ENCODE data around the gene CLEC4G. TPM values are rescaled to one million over a fixed set of nuclear protein-coding genes. Genes with fewer than 3 reads are reported as not detected.
"Not testable (repeated sequence)": the region's sequence is repeated elsewhere in the genome, so short reads cannot be mapped to it uniquely, and the experiment has no call there.

The CLEC4G gene, protein sequence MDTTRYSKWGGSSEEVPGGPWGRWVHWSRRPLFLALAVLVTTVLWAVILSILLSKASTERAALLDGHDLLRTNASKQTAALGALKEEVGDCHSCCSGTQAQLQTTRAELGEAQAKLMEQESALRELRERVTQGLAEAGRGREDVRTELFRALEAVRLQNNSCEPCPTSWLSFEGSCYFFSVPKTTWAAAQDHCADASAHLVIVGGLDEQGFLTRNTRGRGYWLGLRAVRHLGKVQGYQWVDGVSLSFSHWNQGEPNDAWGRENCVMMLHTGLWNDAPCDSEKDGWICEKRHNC
- not detected for total RNA-seq

DNA sequence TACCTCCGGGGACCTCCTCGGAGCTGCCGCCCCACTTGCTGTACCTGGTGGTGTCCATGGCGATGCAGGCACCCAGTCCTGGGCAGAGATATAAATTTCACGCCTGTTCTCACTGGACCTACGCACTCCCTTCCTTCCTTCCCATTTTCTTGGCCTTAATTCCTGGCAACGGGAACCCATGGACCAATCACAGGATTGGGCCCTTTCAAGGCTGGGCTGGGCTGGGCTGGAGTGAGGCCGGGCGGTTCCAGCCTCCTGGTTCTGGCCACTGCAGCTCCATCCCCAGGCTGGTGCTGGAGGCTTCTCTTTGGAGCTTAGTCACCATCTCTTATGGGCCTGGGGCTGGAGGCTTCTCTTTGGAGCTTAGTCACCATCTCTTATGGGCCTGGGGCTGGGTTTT, at the start of gene CLEC4G:
CLEC4G (minus strand) TSS at position 66 of the 400 bp plus-strand sequence; CDS start at position 58, 8 bp downstream.
- no peak for ATAC-seq

DNA sequence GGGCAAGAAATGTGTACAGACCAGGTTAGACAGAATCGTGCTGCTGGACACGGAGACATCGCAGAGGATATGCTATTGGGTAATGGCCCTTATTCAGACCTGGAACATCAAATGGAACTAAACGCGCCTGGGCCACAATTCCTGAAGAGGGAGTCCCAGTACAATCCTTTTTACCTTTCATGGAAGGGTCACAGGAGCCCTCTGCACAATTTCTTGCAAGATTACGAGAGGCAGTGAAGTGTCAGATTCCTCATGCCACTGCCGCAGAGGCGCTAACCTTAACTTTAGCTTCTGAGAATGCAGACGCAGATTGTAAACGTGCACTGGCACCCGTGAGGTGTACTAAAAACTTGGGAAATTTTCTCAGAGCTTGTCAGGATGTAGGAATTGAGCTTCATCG, 49.2 kb upstream of the CLEC4G start:
- H3K4me3 Mint-ChIP-seq: no peak overlapping the region
- H3K27ac Mint-ChIP-seq: no peak overlapping the region
- peaks cover 24% of the 10 kb centered on the region for H3K27me3 Mint-ChIP-seq (ENCODE audit: low read depth)
- ATAC-seq (no peak), DNase-seq (no peak)
- H3K9me3 Mint-ChIP-seq (ENCODE audit: insufficient read depth): no peaks in the 10 kb centered on the region
- POLR2A ChIA-PET: no interaction called here
- no peaks in the 10 kb centered on the region for H3K4me1 Mint-ChIP-seq (ENCODE audit: low read depth)
- CTCF ChIA-PET: no interaction called here
- no peaks in the 10 kb centered on the region for H3K36me3 Mint-ChIP-seq (ENCODE audit: low read depth)

More for the DNA sequence above, at the start of gene CLEC4G:
- H3K4me1 Mint-ChIP-seq (ENCODE audit: low read depth): no peaks in the 10 kb centered on the region
- H3K4me3 Mint-ChIP-seq: no peak within 1 kb of the TSS
- no peak for DNase-seq
- H3K9me3 Mint-ChIP-seq (ENCODE audit: insufficient read depth): no peaks in the 10 kb centered on the region
- H3K36me3 Mint-ChIP-seq (ENCODE audit: low read depth): no peaks in the 10 kb centered on the region
- ChIA-PET POLR2A (no interaction called here), CTCF (no interaction called here)
- H3K27ac Mint-ChIP-seq: no peak within 1 kb of the TSS
- peaks cover 52% of the 10 kb centered on the region for H3K27me3 Mint-ChIP-seq (ENCODE audit: low read depth)

DNA sequence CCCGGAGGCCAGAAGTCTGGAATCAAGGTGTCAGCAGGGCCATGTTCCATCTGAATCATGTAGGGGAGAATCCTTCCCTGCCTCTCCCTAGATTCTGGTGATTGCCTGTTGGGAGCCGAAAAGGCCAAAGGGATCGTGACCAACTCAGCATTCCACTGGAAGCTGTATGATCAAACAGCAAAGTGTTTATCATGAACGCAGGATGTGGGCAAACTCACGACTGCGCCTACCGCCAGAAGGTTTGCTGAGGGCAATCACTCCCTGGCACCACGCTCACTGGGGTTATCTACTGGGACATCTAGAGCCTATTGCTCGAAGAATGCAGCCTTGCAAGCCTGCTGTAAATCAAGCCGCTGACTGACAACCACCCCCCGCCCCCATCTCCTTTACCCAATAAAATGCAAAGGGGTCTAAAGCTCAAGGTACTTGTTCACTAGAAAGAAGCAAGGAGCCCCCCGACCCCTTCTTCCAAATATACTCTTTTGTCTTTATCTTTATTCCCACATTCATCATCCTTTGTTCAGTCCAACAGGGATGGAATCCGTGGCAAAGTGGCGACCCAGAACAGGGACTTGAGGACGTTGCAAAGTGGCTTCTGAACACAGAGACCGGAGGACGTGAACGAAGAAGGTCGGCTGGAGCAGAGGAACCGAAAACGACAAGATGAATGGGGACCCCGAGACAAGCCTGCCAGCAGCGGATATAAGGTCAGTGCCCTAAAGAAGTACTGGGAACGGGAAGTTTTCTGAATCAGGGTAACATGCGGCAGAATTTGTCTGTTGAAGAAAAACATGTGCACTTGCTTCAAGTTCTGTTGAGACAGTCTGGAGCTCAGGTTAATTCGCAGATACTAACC, 47.9 kb upstream of the CLEC4G start:
- Mint-ChIP-seq H3K36me3 (ENCODE audit: low read depth) (no peaks in the 10 kb centered on the region), H3K27me3 (ENCODE audit: low read depth) (peaks cover 26% of the 10 kb centered on the region), H3K4me1 (ENCODE audit: low read depth) (no peaks in the 10 kb centered on the region), H3K4me3 (no peak overlapping the region), H3K27ac (no peak overlapping the region), H3K9me3 (ENCODE audit: insufficient read depth) (no peaks in the 10 kb centered on the region)
- POLR2A ChIA-PET: no interaction called here
- CTCF ChIA-PET: no interaction called here
- no peak for ATAC-seq
- DNase-seq: no peak

DNA sequence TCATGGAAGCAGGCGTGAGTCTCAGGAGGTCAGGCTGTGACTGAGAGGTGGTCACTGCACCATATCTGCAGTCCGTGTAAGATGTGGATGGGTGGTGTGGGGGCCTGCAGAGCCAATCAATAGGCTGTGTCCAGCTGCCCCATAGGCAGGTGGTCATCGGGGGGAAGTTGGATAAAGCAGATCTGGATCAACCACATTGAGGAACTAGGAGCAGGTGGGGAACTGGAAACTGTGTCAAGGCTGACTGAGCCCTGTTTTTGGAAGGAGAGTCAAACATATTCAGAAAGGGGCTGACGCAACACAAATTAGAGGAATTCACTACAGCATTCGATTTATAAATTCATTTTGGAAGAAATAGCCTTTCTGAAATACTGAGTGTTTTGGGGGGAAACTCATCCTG, 46.2 kb upstream of the CLEC4G start:
- peaks cover 2% of the 10 kb centered on the region for H3K4me1 Mint-ChIP-seq (ENCODE audit: low read depth)
- ChIA-PET CTCF (interaction anchor here (0.5 kb wide), 1 partner anchor 1622 kb away, joined by 3 read pairs; no protein-coding TSS in a partner anchor), POLR2A (no interaction called here)
- no peaks in the 10 kb centered on the region for H3K9me3 Mint-ChIP-seq (ENCODE audit: insufficient read depth)
- H3K4me3 Mint-ChIP-seq: no peak overlapping the region
- no peaks in the 10 kb centered on the region for H3K36me3 Mint-ChIP-seq (ENCODE audit: low read depth)
- H3K27me3 Mint-ChIP-seq (ENCODE audit: low read depth): peaks cover 14% of the 10 kb centered on the region
- H3K27ac Mint-ChIP-seq: no peak overlapping the region
- ATAC-seq (no peak), DNase-seq (no peak)

DNA sequence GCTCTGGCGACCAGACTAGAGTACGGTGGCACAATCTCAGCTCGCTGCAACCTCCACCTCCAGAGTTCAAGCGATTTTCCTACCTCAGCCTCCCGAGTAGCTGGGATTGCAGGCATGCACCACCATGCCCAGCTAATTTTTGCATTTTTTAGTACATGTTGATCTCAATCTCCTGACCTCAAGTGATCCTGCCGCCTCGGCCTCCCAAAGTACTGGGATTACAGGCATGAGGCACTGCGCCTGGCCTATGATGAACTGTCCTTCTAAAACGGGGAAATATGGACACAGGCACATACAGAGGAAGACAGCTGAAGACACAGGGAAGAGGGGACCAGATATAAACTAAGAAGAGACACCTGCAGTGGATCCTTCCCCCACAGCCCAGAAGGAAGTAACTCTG, 43.9 kb upstream of the CLEC4G start:
- Mint-ChIP-seq H3K4me3 (no peak overlapping the region), H3K27ac (no peak overlapping the region), H3K4me1 (ENCODE audit: low read depth) (peaks cover 16% of the 10 kb centered on the region), H3K36me3 (ENCODE audit: low read depth) (no peaks in the 10 kb centered on the region), H3K27me3 (ENCODE audit: low read depth) (peaks cover 11% of the 10 kb centered on the region), H3K9me3 (ENCODE audit: insufficient read depth) (no peaks in the 10 kb centered on the region)
- POLR2A ChIA-PET: no interaction called here
- ATAC-seq (no peak), DNase-seq (no peak)
- CTCF ChIA-PET: no interaction called here

DNA sequence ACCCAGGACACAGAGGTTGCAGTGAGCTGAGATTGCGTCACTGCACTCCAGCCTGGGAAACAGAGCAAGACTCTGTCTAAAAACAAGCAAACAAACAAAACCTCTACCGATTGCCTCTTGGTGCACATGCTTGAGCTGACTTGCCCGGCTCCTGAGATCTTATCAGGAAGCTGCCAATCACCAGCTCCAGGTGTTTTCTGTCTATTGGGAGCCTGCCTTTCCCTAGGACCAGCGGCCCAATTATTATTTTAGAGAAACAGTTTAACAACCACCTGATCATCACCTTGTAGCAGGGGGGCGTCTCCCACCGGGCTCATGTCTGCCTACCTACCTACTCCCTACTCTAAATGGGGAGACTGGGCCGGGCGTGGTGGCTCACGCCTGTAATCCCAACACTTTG, 41.9 kb upstream of the CLEC4G start:
- Mint-ChIP-seq H3K9me3 (ENCODE audit: insufficient read depth) (no peaks in the 10 kb centered on the region), H3K4me1 (ENCODE audit: low read depth) (peaks cover 16% of the 10 kb centered on the region), H3K4me3 (no peak overlapping the region), H3K27ac (no peak overlapping the region), H3K36me3 (ENCODE audit: low read depth) (no peaks in the 10 kb centered on the region), H3K27me3 (ENCODE audit: low read depth) (peaks cover 13% of the 10 kb centered on the region)
- ATAC-seq: no peak
- DNase-seq: no peak
- CTCF ChIA-PET: no interaction called here
- POLR2A ChIA-PET: no interaction called here

DNA sequence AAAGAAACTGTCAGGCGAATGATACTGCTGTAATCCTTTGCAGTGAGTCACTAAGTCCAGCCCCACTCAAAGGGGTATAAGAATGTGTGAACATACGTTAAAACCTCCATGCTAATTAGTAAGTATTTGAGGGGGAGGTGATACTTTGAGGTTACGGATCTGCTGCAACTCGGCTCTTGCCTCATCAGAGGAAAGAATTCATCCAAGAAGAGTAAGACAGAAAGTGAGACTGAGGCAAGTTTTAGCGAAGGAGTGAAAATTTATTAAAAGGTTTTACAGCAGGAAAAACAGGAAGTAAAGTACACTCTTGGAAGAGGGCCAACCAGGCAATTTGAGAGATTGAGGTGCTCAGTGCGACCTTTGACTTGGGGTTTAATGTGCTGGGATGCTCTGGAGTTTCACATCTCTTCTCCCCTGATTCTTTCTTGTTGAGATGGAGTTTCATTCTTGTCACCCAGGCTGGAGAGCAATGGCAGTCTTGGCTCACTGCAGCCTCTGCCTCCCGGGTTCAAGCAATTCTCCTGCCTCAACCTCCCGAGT, 40.9 kb upstream of the CLEC4G start:
- CTCF ChIA-PET: no interaction called here
- peak; percentile 24 for DNase-seq

DNA sequence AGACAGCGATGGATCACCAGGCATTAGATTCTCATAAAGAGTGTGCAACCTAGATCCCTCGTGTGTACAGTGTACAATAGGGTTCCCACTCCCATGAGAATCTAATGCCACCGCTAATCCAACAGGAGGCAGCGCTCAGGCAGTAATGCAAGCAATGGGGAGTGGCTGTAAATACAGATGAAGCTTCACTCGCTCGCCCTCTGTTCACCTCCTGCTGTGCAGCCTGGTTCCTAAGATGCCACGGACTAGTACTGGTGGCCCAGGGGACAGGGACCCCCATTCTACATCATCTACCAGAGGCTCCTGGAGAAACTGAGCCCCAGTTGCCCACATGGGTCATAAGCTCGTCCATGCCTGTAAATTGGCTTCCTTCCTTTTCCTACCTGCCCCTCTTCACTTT, 39.2 kb upstream of the CLEC4G start:
- no peak overlapping the region for H3K27ac Mint-ChIP-seq
- no peak for ATAC-seq
- peaks cover 16% of the 10 kb centered on the region for H3K4me1 Mint-ChIP-seq (ENCODE audit: low read depth)
- H3K4me3 Mint-ChIP-seq: no peak overlapping the region
- peaks cover 12% of the 10 kb centered on the region for H3K27me3 Mint-ChIP-seq (ENCODE audit: low read depth)
- CTCF ChIA-PET: interaction anchor here (1.4 kb wide), 1 partner anchor 29 kb away, joined by 3 read pairs; no protein-coding TSS in a partner anchor
- POLR2A ChIA-PET: no interaction called here
- DNase-seq: no peak
- H3K36me3 Mint-ChIP-seq (ENCODE audit: low read depth): no peaks in the 10 kb centered on the region
- H3K9me3 Mint-ChIP-seq (ENCODE audit: insufficient read depth): no peaks in the 10 kb centered on the region

More for the DNA sequence above, 40.9 kb upstream of the CLEC4G start:
- Mint-ChIP-seq H3K27me3 (ENCODE audit: low read depth) (peaks cover 9% of the 10 kb centered on the region), H3K4me3 (no peak overlapping the region), H3K4me1 (ENCODE audit: low read depth) (peaks cover 16% of the 10 kb centered on the region), H3K36me3 (ENCODE audit: low read depth) (no peaks in the 10 kb centered on the region), H3K9me3 (ENCODE audit: insufficient read depth) (no peaks in the 10 kb centered on the region), H3K27ac (peak overlapping the region; percentile 31)
- POLR2A ChIA-PET: no interaction called here
- peak; percentile 73 for ATAC-seq

DNA sequence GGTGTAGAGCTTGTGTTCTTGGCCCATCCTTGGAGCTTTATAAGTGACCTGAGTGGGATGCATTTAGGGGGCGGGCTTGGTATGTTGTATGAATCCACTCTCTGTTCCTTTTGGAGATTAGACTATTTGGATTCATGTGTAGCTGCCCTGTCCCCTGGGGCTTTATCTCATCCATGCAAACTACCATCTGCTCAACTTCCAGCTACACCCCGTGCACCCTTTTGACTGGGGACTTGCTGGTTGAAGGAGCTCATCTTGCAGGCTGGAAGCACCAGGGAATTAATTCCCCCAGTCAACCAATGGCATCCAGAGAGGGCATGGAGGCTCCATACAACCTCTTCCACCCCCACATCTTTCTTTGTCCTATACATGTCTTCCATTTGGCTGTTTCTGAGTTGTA, 37.3 kb upstream of the CLEC4G start:
- Mint-ChIP-seq H3K36me3 (ENCODE audit: low read depth) (no peaks in the 10 kb centered on the region), H3K4me3 (no peak overlapping the region), H3K9me3 (ENCODE audit: insufficient read depth) (no peaks in the 10 kb centered on the region), H3K4me1 (ENCODE audit: low read depth) (peaks cover 16% of the 10 kb centered on the region), H3K27ac (no peak overlapping the region), H3K27me3 (ENCODE audit: low read depth) (peaks cover 10% of the 10 kb centered on the region)
- CTCF ChIA-PET: no interaction called here
- POLR2A ChIA-PET: no interaction called here
- DNase-seq: no peak
- ATAC-seq: no peak

DNA sequence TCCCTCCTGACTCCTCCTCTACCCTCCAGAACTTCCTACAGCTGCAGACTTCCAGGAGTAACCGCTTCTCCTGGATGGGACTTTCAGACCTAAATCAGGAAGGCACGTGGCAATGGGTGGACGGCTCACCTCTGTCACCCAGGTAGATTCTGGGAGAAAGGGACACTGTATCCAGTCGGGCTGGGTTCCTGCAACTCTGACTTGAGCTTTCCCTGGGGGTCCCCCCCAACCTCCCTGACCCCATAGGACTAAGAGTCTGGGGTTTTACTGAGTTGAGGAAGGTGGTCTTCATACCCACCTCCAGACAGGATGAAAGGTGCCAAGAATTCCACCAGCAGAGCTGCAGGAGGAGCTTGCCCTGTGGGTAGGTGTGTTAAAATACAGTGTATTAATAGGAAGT, 35.6 kb upstream of the CLEC4G start:
- Mint-ChIP-seq H3K27ac (no peak overlapping the region), H3K4me1 (ENCODE audit: low read depth) (peaks cover 8% of the 10 kb centered on the region)

DNA sequence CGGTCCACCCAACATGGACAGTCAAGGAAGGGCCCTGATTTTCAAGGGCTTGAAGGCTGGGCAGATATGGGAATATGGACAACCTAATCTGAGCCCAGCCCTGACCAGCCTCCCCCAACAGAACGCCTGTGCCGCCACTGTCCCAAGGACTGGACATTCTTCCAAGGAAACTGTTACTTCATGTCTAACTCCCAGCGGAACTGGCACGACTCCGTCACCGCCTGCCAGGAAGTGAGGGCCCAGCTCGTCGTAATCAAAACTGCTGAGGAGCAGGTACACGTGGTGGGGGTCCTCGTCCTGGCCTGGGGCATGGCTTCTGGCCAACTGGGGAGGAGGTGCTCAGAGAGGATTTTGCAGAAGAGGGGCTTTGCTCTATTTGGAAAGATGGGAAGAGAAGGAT, 34.6 kb upstream of the CLEC4G start:
- peaks cover 2% of the 10 kb centered on the region for H3K36me3 Mint-ChIP-seq (ENCODE audit: low read depth)
- no peak overlapping the region for H3K4me3 Mint-ChIP-seq
- H3K4me1 Mint-ChIP-seq (ENCODE audit: low read depth): peaks cover 2% of the 10 kb centered on the region
- ChIA-PET CTCF (no interaction called here), POLR2A (no interaction called here)
- H3K27ac Mint-ChIP-seq: no peak overlapping the region
- ATAC-seq (no peak), DNase-seq (no peak)
- H3K27me3 Mint-ChIP-seq (ENCODE audit: low read depth): peaks cover 8% of the 10 kb centered on the region
- H3K9me3 Mint-ChIP-seq (ENCODE audit: insufficient read depth): no peaks in the 10 kb centered on the region

More for the DNA sequence above, 35.6 kb upstream of the CLEC4G start:
- H3K4me3 Mint-ChIP-seq: no peak overlapping the region
- POLR2A ChIA-PET: no interaction called here
- no peak for DNase-seq
- no peaks in the 10 kb centered on the region for H3K9me3 Mint-ChIP-seq (ENCODE audit: insufficient read depth)
- no peak for ATAC-seq
- H3K36me3 Mint-ChIP-seq (ENCODE audit: low read depth): no peaks in the 10 kb centered on the region
- peaks cover 10% of the 10 kb centered on the region for H3K27me3 Mint-ChIP-seq (ENCODE audit: low read depth)
- CTCF ChIA-PET: no interaction called here

DNA sequence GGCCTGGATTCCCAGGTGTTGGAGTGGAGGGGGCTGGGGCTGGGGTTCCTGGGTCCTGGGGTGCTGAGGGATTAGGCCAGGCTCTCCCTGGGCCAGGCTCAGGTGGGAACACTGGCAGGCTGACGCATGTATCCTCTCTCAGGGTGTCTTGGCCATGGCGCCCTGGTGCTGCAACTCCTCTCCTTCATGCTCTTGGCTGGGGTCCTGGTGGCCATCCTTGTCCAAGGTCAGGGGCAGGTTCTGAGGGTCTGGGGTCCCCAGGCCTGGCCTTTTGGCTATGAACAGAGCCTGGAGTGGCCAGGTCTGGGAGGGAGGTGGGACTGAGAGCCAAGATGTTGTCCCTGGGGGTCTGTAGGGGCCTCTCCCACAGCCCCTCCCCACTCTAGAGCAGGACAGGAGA, 33.1 kb upstream of the CLEC4G start:
- ATAC-seq; H3K9me3 Mint-ChIP-seq (ENCODE audit: insufficient read depth); POLR2A ChIA-PET; CTCF ChIA-PET; DNase-seq; H3K27ac Mint-ChIP-seq; H3K4me1 Mint-ChIP-seq (ENCODE audit: low read depth); H3K27me3 Mint-ChIP-seq (ENCODE audit: low read depth); H3K4me3 Mint-ChIP-seq; H3K36me3 Mint-ChIP-seq (ENCODE audit: low read depth): not testable (repeated sequence)

All from activated CD8-positive, alpha-beta T cell treated with anti-CD3 and anti-CD28 coated beads, Interleukin-2, amount 10 ng/mL, durations not matched to agents 7 days and 5 days (primary cell).